Tibial artery (tissue), 4 donors: ENCODE data around the gene TNRC6B.

Source experiments
- DNase-seq, 2 donors: peaks; one replicate each; pipeline ENCODE4 v3.0.0-alpha.2; 2019
- H3K27ac ChIP-seq, 2 donors: fragments of 200-600 bp; sonication (generic) in 1 of 2; 1 replicate in 1 of 2; 2 replicates in 1 of 2; pipeline ENCODE4 v1.5.1; 2018 to 2019; ENCODE audit warnings: mild to moderate bottlenecking in 1 of 2
- H3K27me3 ChIP-seq, 2 donors: fragments of 200-600 bp; sonication (generic) in 1 of 2; one replicate each; pipeline versions ENCODE4 v1.5.1 to v1.6.0; 2016 to 2019
- H3K36me3 ChIP-seq, 3 donors: fragments of 200-600 bp; sonication (generic) in 2 of 3; one replicate each; pipeline ENCODE4 v1.5.1; 2016 to 2019; ENCODE audit warnings: mild to moderate bottlenecking in 2 of 3
- H3K4me1 ChIP-seq, 4 donors: fragments of 200-600 bp; sonication (generic) in 2 of 4; 1 replicate in 3 of 4; 2 replicates in 1 of 4; pipeline ENCODE4 v1.5.1; 2016 to 2019
- H3K4me3 ChIP-seq, 2 donors: fragments of 200-600 bp; sonication (generic) in 1 of 2; 1 replicate in 1 of 2; 2 replicates in 1 of 2; pipeline ENCODE4 v1.5.1; 2018 to 2019; ENCODE audit warnings: mild to moderate bottlenecking in 2 of 2
- H3K9me3 ChIP-seq, 3 donors: fragments of 200-600 bp; sonication (generic) in 1 of 3; one replicate each; pipeline ENCODE4 v1.5.1; 2016 to 2019
- CTCF ChIP-seq, 2 experiments: fragments of 200-600 bp in 1 of 2; fragments of 450-650 bp in 1 of 2; IDR thresholded peaks; one replicate each; pipeline ENCODE4 v1.5.1; 2017 to 2019; ENCODE audit warnings: antibody characterized with exemption in 2 of 2, mild to moderate bottlenecking in 1 of 2, moderate library complexity in 1 of 2
- intact Hi-C: fragments of 100-400 bp; cut with DNase I; formaldehyde crosslinking; loops from one replicate; pipeline ENCODE4 v1.15.0; 2023; ENCODE audit warnings: low total_unique reads

Gene TNRC6B

GRCh38 chr22:40314041-40314440 is 136.3 kb downstream of the TNRC6B start:
- Histone ChIP-seq H3K36me3 (peaks cover 70 to 87% (median 81%) of the 10 kb centered on the region in 3 donors), H3K27ac (no peak overlapping the region), H3K4me1 (peaks cover 0 to 17% (median 11%) of the 10 kb centered on the region in 4 donors), H3K27me3 (no peaks in the 10 kb centered on the region), H3K9me3 (no peaks in the 10 kb centered on the region), H3K4me3 (no peak overlapping the region)
- DNase-seq: no peak
- TF ChIP-seq CTCF (IDR thresholded peaks at IDR 0.05): no peak
- intact Hi-C loops: no loop called here

- no peak for DNase-seq
- no peaks in the 10 kb centered on the region for H3K27me3 ChIP-seq
- no peaks in the 10 kb centered on the region for H3K9me3 ChIP-seq
- no peaks in the 10 kb centered on the region for H3K4me1 ChIP-seq
- H3K36me3 ChIP-seq: peaks cover 58 to 94% (median 74%) of the 10 kb centered on the region in 3 donors
- TF ChIP-seq CTCF (IDR thresholded peaks at IDR 0.05): no peak
- intact Hi-C loops: no loop called here
- no peak overlapping the region for H3K27ac ChIP-seq
- no peak overlapping the region for H3K4me3 ChIP-seq
Measured at GRCh38 chr22:40320687-40321086, 143.0 kb downstream of the TNRC6B start.

- DNase-seq: no peak
- Histone ChIP-seq H3K27ac (no peak overlapping the region), H3K36me3 (peaks cover 45 to 84% (median 61%) of the 10 kb centered on the region in 3 donors), H3K4me1 (no peaks in the 10 kb centered on the region), H3K9me3 (no peaks in the 10 kb centered on the region), H3K27me3 (no peaks in the 10 kb centered on the region), H3K4me3 (no peak overlapping the region)
- intact Hi-C loops: no loop called here
- no peak for TF ChIP-seq CTCF (IDR thresholded peaks at IDR 0.05)
Measured at GRCh38 chr22:40322021-40322420, 144.3 kb downstream of the TNRC6B start.

- DNase-seq: no peak
- Histone ChIP-seq H3K4me1 (no peaks in the 10 kb centered on the region), H3K9me3 (no peaks in the 10 kb centered on the region), H3K27me3 (no peaks in the 10 kb centered on the region), H3K36me3 (peaks cover 37 to 80% (median 52%) of the 10 kb centered on the region in 3 donors), H3K27ac (no peak overlapping the region), H3K4me3 (no peak overlapping the region)
- TF ChIP-seq CTCF (IDR thresholded peaks at IDR 0.05): no peak
- intact Hi-C loops: no loop called here
Measured at GRCh38 chr22:40322818-40323447, 145.2 kb downstream of the TNRC6B start.

GRCh38 chr22:40323681-40324171 is 146.0 kb downstream of the TNRC6B start:
- DNase-seq: no peak
- Histone ChIP-seq H3K36me3 (peaks cover 29 to 74% (median 44%) of the 10 kb centered on the region in 3 donors), H3K9me3 (no peaks in the 10 kb centered on the region), H3K27me3 (no peaks in the 10 kb centered on the region), H3K4me3 (no peak overlapping the region), H3K4me1 (no peaks in the 10 kb centered on the region), H3K27ac (no peak overlapping the region)
- TF ChIP-seq CTCF (IDR thresholded peaks at IDR 0.05): no peak
- intact Hi-C loops: no loop called here
